ENCODE results near the gene NDUFAF3. TPM values are rescaled to one million over a fixed set of nuclear protein-coding genes. Genes with fewer than 3 reads are reported as not detected.

The NDUFAF3 gene
- total RNA-seq, 1 donor from 2014 or later: 39.1 TPM

GRCh38 chr3:49034650-49035049 is 12.7 kb downstream of the NDUFAF3 start:
- Histone ChIP-seq H3K36me3 (ENCODE audit: control insufficient read depth in 3 of 3, insufficient read depth in 3 of 3, low read length in 3 of 3) (peaks cover 35 to 55% (median 36%) of the 10 kb centered on the region in 3 donors), H3K9me3 (ENCODE audit: control insufficient read depth in 3 of 3, low read length in 3 of 3) (no peaks in the 10 kb centered on the region), H3K4me3 (ENCODE audit: low read length in 3 of 3) (no peak overlapping the region), H3K9ac (ENCODE audit: low read depth in 1 of 3, low read length in 3 of 3) (no peak overlapping the region), H3K4me1 (ENCODE audit: control insufficient read depth in 3 of 3, insufficient read depth in 3 of 3, low read length in 3 of 3) (peaks cover 0 to 3% (median 0%) of the 10 kb centered on the region in 3 donors), H3K27me3 (ENCODE audit: control insufficient read depth in 3 of 3, insufficient read depth in 3 of 3, low read length in 3 of 3) (no peaks in the 10 kb centered on the region), H3K27ac (ENCODE audit: low read depth, low read length) (no peak overlapping the region)

GRCh38 chr3:49035281-49035680 is 13.4 kb downstream of the NDUFAF3 start:
- no peak overlapping the region for H3K9ac ChIP-seq (ENCODE audit: low read depth in 1 of 3, low read length in 3 of 3)
- no peak overlapping the region for H3K27ac ChIP-seq (ENCODE audit: low read depth, low read length)
- no peaks in the 10 kb centered on the region for H3K9me3 ChIP-seq (ENCODE audit: control insufficient read depth in 3 of 3, low read length in 3 of 3)
- no peak overlapping the region for H3K4me3 ChIP-seq (ENCODE audit: low read length in 3 of 3)
- H3K27me3 ChIP-seq (ENCODE audit: control insufficient read depth in 3 of 3, insufficient read depth in 3 of 3, low read length in 3 of 3): no peaks in the 10 kb centered on the region
- peaks cover 33 to 56% (median 40%) of the 10 kb centered on the region in 3 donors for H3K36me3 ChIP-seq (ENCODE audit: control insufficient read depth in 3 of 3, insufficient read depth in 3 of 3, low read length in 3 of 3)
- no peaks in the 10 kb centered on the region for H3K4me1 ChIP-seq (ENCODE audit: control insufficient read depth in 3 of 3, insufficient read depth in 3 of 3, low read length in 3 of 3)

GRCh38 chr3:49053543-49053942 is 31.6 kb downstream of the NDUFAF3 start:
- Histone ChIP-seq H3K27me3 (ENCODE audit: control insufficient read depth in 3 of 3, insufficient read depth in 3 of 3, low read length in 3 of 3) (no peaks in the 10 kb centered on the region), H3K9ac (ENCODE audit: low read depth in 1 of 3, low read length in 3 of 3) (no peak overlapping the region), H3K36me3 (ENCODE audit: control insufficient read depth in 3 of 3, insufficient read depth in 3 of 3, low read length in 3 of 3) (peaks cover 37 to 44% (median 42%) of the 10 kb centered on the region in 3 donors), H3K9me3 (ENCODE audit: control insufficient read depth in 3 of 3, low read length in 3 of 3) (no peaks in the 10 kb centered on the region), H3K4me1 (ENCODE audit: control insufficient read depth in 3 of 3, insufficient read depth in 3 of 3, low read length in 3 of 3) (peaks cover 0 to 6% (median 0%) of the 10 kb centered on the region in 3 donors), H3K27ac (ENCODE audit: low read depth, low read length) (no peak overlapping the region), H3K4me3 (ENCODE audit: low read length in 3 of 3) (no peak overlapping the region)

GRCh38 chr3:49054344-49054862 is 32.5 kb downstream of the NDUFAF3 start:
- H3K4me3 ChIP-seq (ENCODE audit: low read length in 3 of 3): no peak overlapping the region
- H3K9me3 ChIP-seq (ENCODE audit: control insufficient read depth in 3 of 3, low read length in 3 of 3): no peaks in the 10 kb centered on the region
- H3K36me3 ChIP-seq (ENCODE audit: control insufficient read depth in 3 of 3, insufficient read depth in 3 of 3, low read length in 3 of 3): peaks cover 37 to 44% (median 42%) of the 10 kb centered on the region in 3 donors
- peaks cover 0 to 6% (median 0%) of the 10 kb centered on the region in 3 donors for H3K4me1 ChIP-seq (ENCODE audit: control insufficient read depth in 3 of 3, insufficient read depth in 3 of 3, low read length in 3 of 3)
- no peaks in the 10 kb centered on the region for H3K27me3 ChIP-seq (ENCODE audit: control insufficient read depth in 3 of 3, insufficient read depth in 3 of 3, low read length in 3 of 3)
- peak overlapping the region in 1 of 3 donors; percentile 16 for H3K9ac ChIP-seq (ENCODE audit: low read depth in 1 of 3, low read length in 3 of 3)
- H3K27ac ChIP-seq (ENCODE audit: low read depth, low read length): no peak overlapping the region

GRCh38 chr3:49057268-49057667 is 35.3 kb downstream of the NDUFAF3 start:
- Histone ChIP-seq H3K36me3 (ENCODE audit: control insufficient read depth in 3 of 3, insufficient read depth in 3 of 3, low read length in 3 of 3) (peaks cover 37 to 49% (median 45%) of the 10 kb centered on the region in 3 donors), H3K4me3 (ENCODE audit: low read length in 3 of 3) (no peak overlapping the region), H3K4me1 (ENCODE audit: control insufficient read depth in 3 of 3, insufficient read depth in 3 of 3, low read length in 3 of 3) (peaks cover 0 to 6% (median 0%) of the 10 kb centered on the region in 3 donors), H3K27me3 (ENCODE audit: control insufficient read depth in 3 of 3, insufficient read depth in 3 of 3, low read length in 3 of 3) (no peaks in the 10 kb centered on the region), H3K27ac (ENCODE audit: low read depth, low read length) (no peak overlapping the region), H3K9ac (ENCODE audit: low read depth in 1 of 3, low read length in 3 of 3) (no peak overlapping the region), H3K9me3 (ENCODE audit: control insufficient read depth in 3 of 3, low read length in 3 of 3) (no peaks in the 10 kb centered on the region)

- no peak overlapping the region for H3K27ac ChIP-seq (ENCODE audit: low read depth, low read length)
- no peak overlapping the region for H3K4me3 ChIP-seq (ENCODE audit: low read length in 3 of 3)
- H3K4me1 ChIP-seq (ENCODE audit: control insufficient read depth in 3 of 3, insufficient read depth in 3 of 3, low read length in 3 of 3): peaks cover 0 to 6% (median 0%) of the 10 kb centered on the region in 3 donors
- peaks cover 35 to 52% (median 43%) of the 10 kb centered on the region in 3 donors for H3K36me3 ChIP-seq (ENCODE audit: control insufficient read depth in 3 of 3, insufficient read depth in 3 of 3, low read length in 3 of 3)
- H3K9ac ChIP-seq (ENCODE audit: low read depth in 1 of 3, low read length in 3 of 3): no peak overlapping the region
- no peaks in the 10 kb centered on the region for H3K27me3 ChIP-seq (ENCODE audit: control insufficient read depth in 3 of 3, insufficient read depth in 3 of 3, low read length in 3 of 3)
- no peaks in the 10 kb centered on the region for H3K9me3 ChIP-seq (ENCODE audit: control insufficient read depth in 3 of 3, low read length in 3 of 3)
These were observed 36.1 kb downstream of the NDUFAF3 start for GRCh38 chr3:49058011-49058410.

Small RNA genes lying within 50 kb of the gene (small RNA-seq; reads per million reads assigned to genes)
- gene MIR191 (2,987 reads per million, percentile 99 among the genes with 10 or more reads in this experiment), gene MIR425 (79.0 reads per million, percentile 96 among the genes with 10 or more reads in this experiment)

Other genes with a start within 250 kb of the NDUFAF3 start
- gene PRKAR2A, start 174.2 kb upstream of the NDUFAF3 start, total RNA-seq: 26.6 TPM
- gene SLC25A20, start 123.2 kb upstream of the NDUFAF3 start, total RNA-seq: 15.1 TPM
- gene ARIH2, start 103.3 kb upstream of the NDUFAF3 start, total RNA-seq: 51.7 TPM
- gene P4HTM, start 31.9 kb upstream of the NDUFAF3 start, total RNA-seq: 17.2 TPM
- 54.3 TPM for gene WDR6, start 14.7 kb upstream of the NDUFAF3 start, total RNA-seq
- 27.7 TPM for gene DALRD3, start 3.5 kb upstream of the NDUFAF3 start, total RNA-seq
- 523 TPM for gene IMPDH2, start 7.3 kb downstream of the NDUFAF3 start, total RNA-seq
- gene QRICH1, start 72.0 kb downstream of the NDUFAF3 start, total RNA-seq: 92.9 TPM
- 393 TPM for gene QARS1, start 82.6 kb downstream of the NDUFAF3 start, total RNA-seq
- 37.1 TPM for gene USP19, start 98.7 kb downstream of the NDUFAF3 start, total RNA-seq
- gene LAMB2, start 110.9 kb downstream of the NDUFAF3 start, total RNA-seq: 601 TPM
- gene CCDC71, start 144.2 kb downstream of the NDUFAF3 start, total RNA-seq: 11.5 TPM
- gene KLHDC8B, start 149.5 kb downstream of the NDUFAF3 start, total RNA-seq: 83.5 TPM